Endothelial cell of umbilical vein (primary cell): Measurements from ENCODE around the gene KPNA1. TPM values are rescaled to one million over a fixed set of nuclear protein-coding genes. Genes with fewer than 3 reads are reported as not detected.

Source experiments
- BruUV-seq: library from RNA; stranded (reverse); fragments of 400-500 nt; replicated peaks from 2 replicates; lab custom pipeline; 2021; lab: Mats Ljungman, UMichigan
- CTCF ChIA-PET: fragments of 300-600, 350-600 bp; sonication (Branson Sonifier 250); formaldehyde crosslinking; loops from one replicate; lab custom pipeline; 2021; ENCODE audit warnings: antibody characterized with exemption, inconsistent platforms; lab: Charles Lee
- POLR2A ChIA-PET: fragments of 300-600, 350-600 bp; sonication (Branson Sonifier 250); formaldehyde crosslinking; loops from one replicate; lab custom pipeline; 2021; ENCODE audit warnings: antibody characterized with exemption, inconsistent platforms; lab: Charles Lee
- DNase-seq: peaks from one replicate; pipeline ENCODE4 v3.0.0-alpha.2; 2011; ENCODE audit warnings: low read depth, low spot score
- FAIRE-seq: peaks from 2 replicates; lab custom pipeline; 2011; peaks lifted over from hg19 to GRCh38; lab: Jason Lieb, UNC
- H2AFZ ChIP-seq: 2 replicates; pipeline ENCODE4 v1.6.0; 2012; ENCODE audit warnings: low read depth, low read length, control low read depth, inconsistent platforms
- H3K27ac ChIP-seq: 2 replicates; pipeline ENCODE4 v1.5.1; 2011; ENCODE audit warnings: low read depth, mild to moderate bottlenecking, control low read depth, low read length, moderate library complexity; ENCODE audit not compliant: insufficient read depth
- H3K27me3 ChIP-seq, 2 experiments: 2 replicates each; pipeline versions ENCODE4 v1.6.0 to v1.6.1; 2011; ENCODE audit warnings: low read length in 2 of 2, mixed read lengths in 1 of 2; ENCODE audit not compliant: control insufficient read depth in 2 of 2, insufficient read depth in 2 of 2
- H3K36me3 ChIP-seq, 2 experiments: 2 replicates in 1 of 2; 3 replicates in 1 of 2; pipeline ENCODE4 v1.5.1; 2011; ENCODE audit warnings: low read length in 2 of 2, mild to moderate bottlenecking in 1 of 2, moderate library complexity in 1 of 2; ENCODE audit not compliant: control insufficient read depth in 2 of 2, insufficient read depth in 2 of 2; ENCODE audit errors: extremely low read depth in 1 of 2
- H3K4me1 ChIP-seq: 3 replicates; pipeline ENCODE4 v1.5.1; 2011; ENCODE audit warnings: mild to moderate bottlenecking, low read length; ENCODE audit not compliant: control insufficient read depth, insufficient read depth; ENCODE audit errors: extremely low read depth
- H3K4me2 ChIP-seq: 2 replicates; pipeline ENCODE4 v1.6.1; 2011; ENCODE audit warnings: low read length, control low read depth, mixed read lengths; ENCODE audit not compliant: insufficient read depth
- H3K4me3 ChIP-seq, 3 experiments: fragments of 200-600 bp in 1 of 3; sonication (generic), shearing (Covaris generic) in 1 of 3; replicated peaks in 1 of 3; 2 replicates each; pipeline ENCODE4 v1.5.1; 2011 to 2016; ENCODE audit warnings: control low read depth in 3 of 3, low read length in 3 of 3, mild to moderate bottlenecking in 2 of 3, inconsistent platforms in 1 of 3, low read depth in 1 of 3, moderate library complexity in 1 of 3; ENCODE audit not compliant: insufficient read depth in 1 of 3
- H3K79me2 ChIP-seq: 2 replicates; pipeline ENCODE4 v1.6.0; 2012; ENCODE audit warnings: low read length, inconsistent platforms; ENCODE audit not compliant: control insufficient read depth, insufficient read depth
- H3K9ac ChIP-seq: replicated peaks from 2 replicates; pipeline ENCODE3; 2011; ENCODE audit warnings: low read length, control low read depth; ENCODE audit not compliant: insufficient read depth; ENCODE audit errors: extremely low read depth
- H3K9me1 ChIP-seq: replicated peaks from 3 replicates; pipeline ENCODE4 v1.6.0; 2011; ENCODE audit warnings: mild to moderate bottlenecking, low read length; ENCODE audit not compliant: control insufficient read depth, insufficient read depth; ENCODE audit errors: extremely low read depth
- H3K9me3 ChIP-seq: replicated peaks from 2 replicates; pipeline ENCODE4 v1.5.1; 2012; ENCODE audit warnings: low read length, inconsistent platforms; ENCODE audit not compliant: control insufficient read depth, insufficient read depth
- H4K20me1 ChIP-seq: replicated peaks from 2 replicates; pipeline ENCODE3; 2011; ENCODE audit warnings: mild to moderate bottlenecking, low read length; ENCODE audit not compliant: control insufficient read depth, insufficient read depth; ENCODE audit errors: extremely low read depth
- CTCF ChIP-seq, 2 donors: IDR thresholded peaks; 1 replicate in 1 of 2; 2 replicates in 1 of 2; pipeline ENCODE4 v1.5.1; 2011; ENCODE audit warnings: low read length in 2 of 2, mild to moderate bottlenecking in 2 of 2, moderate library complexity in 2 of 2, control low read depth in 1 of 2, inconsistent platforms in 1 of 2, low read depth in 1 of 2; ENCODE audit not compliant: insufficient read depth in 1 of 2; ENCODE audit errors: extremely low read depth in 1 of 2
- EZH2 ChIP-seq: IDR thresholded peaks from 2 replicates; pipeline ENCODE4 v1.6.1; 2012; ENCODE audit warnings: borderline replicate concordance, low read depth, mild to moderate bottlenecking, moderate library complexity, low read length, inconsistent platforms; ENCODE audit not compliant: severe bottlenecking
- FOS ChIP-seq: IDR thresholded peaks from 2 replicates; pipeline ENCODE4 v1.6.1; 2011; ENCODE audit warnings: mild to moderate bottlenecking, low read length, moderate library complexity, borderline replicate concordance; ENCODE audit not compliant: insufficient read depth
- GATA2 ChIP-seq: IDR thresholded peaks from 2 replicates; pipeline ENCODE4 v1.7.0; 2011; ENCODE audit warnings: low read depth, mild to moderate bottlenecking, moderate library complexity, mixed read lengths, low read length; ENCODE audit not compliant: insufficient read length, insufficient read depth
- JUN ChIP-seq: IDR thresholded peaks from 2 replicates; pipeline ENCODE4 v1.6.1; 2011; ENCODE audit warnings: borderline replicate concordance, low read depth; ENCODE audit not compliant: insufficient read length, insufficient read depth
- MYC ChIP-seq: IDR thresholded peaks from one replicate; pipeline ENCODE4 v1.6.1; 2011; ENCODE audit warnings: mild to moderate bottlenecking, low read depth, low read length
- POLR2A ChIP-seq: IDR thresholded peaks from 2 replicates; pipeline ENCODE4 v1.6.1; 2012; ENCODE audit warnings: low read depth, mild to moderate bottlenecking, control low read depth, low read length
- POLR2AphosphoS5 ChIP-seq: IDR thresholded peaks from 2 replicates; pipeline ENCODE4 v1.6.1; 2012; ENCODE audit warnings: low read depth, mild to moderate bottlenecking, control low read depth, low read length, moderate library complexity; ENCODE audit not compliant: insufficient read depth
- dilution Hi-C: fragments of 300-500 bp; cut with MboI; formaldehyde crosslinking; loops from one replicate; pipeline ENCODE4 v1.15.0; 2019; ENCODE audit warnings: low sequenced_read_pairs; ENCODE audit not compliant: extremely low pct_ligation_motif_present
- intact Hi-C: fragments of 100-400 bp; cut with micrococcal nuclease; formaldehyde crosslinking; loops from one replicate; pipeline ENCODE4 v1.10.0; 2022
- polyA plus RNA-seq, 4 experiments: library from polyadenylated mRNA; depleted of rRNA in 3 of 4; stranded (reverse) in 3 of 4; unstranded in 1 of 4; fragments of >200 nt; gene quantifications; 2 replicates each; pipeline versions ENCODE4 v1.2.1 to v1.2.3, GENCODE V29; 2011 to 2012; ENCODE audit warnings: missing spikeins in 1 of 4
- total RNA-seq: library from RNA; stranded (reverse); gene quantifications from 2 replicates; pipeline ENCODE4 v1.2.3, GENCODE V29; 2021
- TF ChIP-seq, protein P1 (sequence below): IDR thresholded peaks from 2 replicates; pipeline ENCODE4 v1.6.1; 2011; ENCODE audit not compliant: insufficient read depth, insufficient read length

KPNA1 gene
- total and polyA plus RNA-seq, 2 donors (not counting 3 experiments of a cell fraction or from before 2014, with no cell fraction given): 24.4 to 110 TPM

- no peaks in the 10 kb centered on the region for H4K20me1 ChIP-seq
- DNase-seq (no peak), FAIRE-seq (no peak)
- no peak overlapping the region for H3K27ac ChIP-seq
- H2AFZ ChIP-seq: no peak overlapping the region
- dilution Hi-C loops (no loop called here), intact Hi-C loops (no loop called here)
- no peak overlapping the region for H3K4me2 ChIP-seq
- BruUV-seq: no TSS peak
- H3K9ac ChIP-seq: no peak overlapping the region
- H3K9me1 ChIP-seq: no peaks in the 10 kb centered on the region
- no peaks in the 10 kb centered on the region for H3K9me3 ChIP-seq
- no peaks in the 10 kb centered on the region for H3K27me3 ChIP-seq
- H3K4me1 ChIP-seq: no peaks in the 10 kb centered on the region
- peaks cover 12 to 17% of the 10 kb centered on the region in 2 experiments for H3K36me3 ChIP-seq
- CTCF ChIA-PET: interaction anchor here (2.5 kb wide), 1 partner anchor 63 kb away, joined by 10 read pairs; no protein-coding TSS in a partner anchor
- peaks cover 6% of the 10 kb centered on the region for H3K79me2 ChIP-seq
- TF ChIP-seq POLR2A (no peak), POLR2AphosphoS5 (no peak), EZH2 (no peak), FOS (no peak), JUN (no peak), MYC (no peak), GATA2 (no peak), CTCF (IDR thresholded peaks at IDR 0.05; ENCODE audit: extremely low read depth in 1 of 2, insufficient read depth in 1 of 2, low read depth in 1 of 2, low read length in 2 of 2) (no peak)
- TF ChIP-seq, protein P1, sequence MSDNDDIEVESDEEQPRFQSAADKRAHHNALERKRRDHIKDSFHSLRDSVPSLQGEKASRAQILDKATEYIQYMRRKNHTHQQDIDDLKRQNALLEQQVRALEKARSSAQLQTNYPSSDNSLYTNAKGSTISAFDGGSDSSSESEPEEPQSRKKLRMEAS: no peak
- POLR2A ChIA-PET: no interaction called here
- H3K4me3 ChIP-seq: no peak overlapping the region
Measured at GRCh38 chr3:122456074-122456473, 58.7 kb downstream of the KPNA1 start.
